ENCODE data around the gene CXCL1. TPM values are rescaled to one million over a fixed set of nuclear protein-coding genes. Genes with fewer than 3 reads are reported as not detected.

CXCL1 gene
- total RNA-seq, 1 experiment from 2014 or later = not detected

DNA sequence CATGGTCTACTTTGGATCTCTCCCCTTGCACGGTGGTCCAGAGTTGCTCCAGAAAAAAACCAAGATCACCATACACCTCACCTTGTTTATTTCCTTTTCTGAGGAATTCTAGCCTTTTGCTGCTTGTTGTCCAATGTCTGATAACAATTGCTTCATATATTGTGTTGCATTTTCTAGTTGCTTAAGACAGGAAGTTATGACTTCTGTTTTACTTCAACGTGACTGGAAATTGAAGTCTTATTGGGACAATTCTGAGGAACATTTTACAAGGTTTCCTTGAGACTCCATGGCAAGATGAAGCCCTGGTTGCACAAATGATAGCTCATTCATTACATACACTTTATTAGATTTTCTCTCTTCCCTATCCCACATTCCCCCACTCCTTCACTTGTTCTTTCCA is 5.2 kb downstream of the CXCL1 start:
- intact Hi-C loops (cut with micrococcal nuclease; ENCODE audit: unreplicated experiment) = no loop called here
- no peaks in the 10 kb centered on the region for H3K36me3 Mint-ChIP-seq (ENCODE audit: insufficient read depth, unreplicated experiment)
- no peaks in the 10 kb centered on the region for H3K36me3 ChIP-seq (ENCODE audit: control insufficient read depth, insufficient read depth, low read length)
- no peaks in the 10 kb centered on the region for H3K4me1 Mint-ChIP-seq (ENCODE audit: low read depth, unreplicated experiment)
- peaks cover 13% of the 10 kb centered on the region for H3K27me3 Mint-ChIP-seq (ENCODE audit: insufficient read depth, unreplicated experiment)
- TF ChIP-seq, protein P1, sequence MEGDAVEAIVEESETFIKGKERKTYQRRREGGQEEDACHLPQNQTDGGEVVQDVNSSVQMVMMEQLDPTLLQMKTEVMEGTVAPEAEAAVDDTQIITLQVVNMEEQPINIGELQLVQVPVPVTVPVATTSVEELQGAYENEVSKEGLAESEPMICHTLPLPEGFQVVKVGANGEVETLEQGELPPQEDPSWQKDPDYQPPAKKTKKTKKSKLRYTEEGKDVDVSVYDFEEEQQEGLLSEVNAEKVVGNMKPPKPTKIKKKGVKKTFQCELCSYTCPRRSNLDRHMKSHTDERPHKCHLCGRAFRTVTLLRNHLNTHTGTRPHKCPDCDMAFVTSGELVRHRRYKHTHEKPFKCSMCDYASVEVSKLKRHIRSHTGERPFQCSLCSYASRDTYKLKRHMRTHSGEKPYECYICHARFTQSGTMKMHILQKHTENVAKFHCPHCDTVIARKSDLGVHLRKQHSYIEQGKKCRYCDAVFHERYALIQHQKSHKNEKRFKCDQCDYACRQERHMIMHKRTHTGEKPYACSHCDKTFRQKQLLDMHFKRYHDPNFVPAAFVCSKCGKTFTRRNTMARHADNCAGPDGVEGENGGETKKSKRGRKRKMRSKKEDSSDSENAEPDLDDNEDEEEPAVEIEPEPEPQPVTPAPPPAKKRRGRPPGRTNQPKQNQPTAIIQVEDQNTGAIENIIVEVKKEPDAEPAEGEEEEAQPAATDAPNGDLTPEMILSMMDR (IDR thresholded peaks at IDR 0.05; ENCODE audit: insufficient read depth in 1 of 2, low read depth in 1 of 2, low read length in 1 of 2, severe bottlenecking in 1 of 2, unreplicated experiment in 1 of 2) = no peak
- H3K4me3 Mint-ChIP-seq (ENCODE audit: unreplicated experiment) = no peak overlapping the region
- CTCF ChIA-PET = no interaction called here
- no peak overlapping the region for H3K4me3 ChIP-seq (ENCODE audit: low read depth, low read length)
- no TSS peak for BruUV-seq (replicated peaks)
- no peaks in the 10 kb centered on the region for H3K4me1 ChIP-seq
- H3K27ac Mint-ChIP-seq (ENCODE audit: unreplicated experiment) = no peak overlapping the region
- H3K9me3 ChIP-seq = no peaks in the 10 kb centered on the region
- H3K27me3 ChIP-seq (replicated peaks; ENCODE audit: control insufficient read depth, insufficient read depth, low read length) = no peaks in the 10 kb centered on the region
- POLR2A ChIA-PET = no interaction called here
- no peak for DNase-seq
- no peaks in the 10 kb centered on the region for H3K9me3 Mint-ChIP-seq (ENCODE audit: unreplicated experiment)

DNA sequence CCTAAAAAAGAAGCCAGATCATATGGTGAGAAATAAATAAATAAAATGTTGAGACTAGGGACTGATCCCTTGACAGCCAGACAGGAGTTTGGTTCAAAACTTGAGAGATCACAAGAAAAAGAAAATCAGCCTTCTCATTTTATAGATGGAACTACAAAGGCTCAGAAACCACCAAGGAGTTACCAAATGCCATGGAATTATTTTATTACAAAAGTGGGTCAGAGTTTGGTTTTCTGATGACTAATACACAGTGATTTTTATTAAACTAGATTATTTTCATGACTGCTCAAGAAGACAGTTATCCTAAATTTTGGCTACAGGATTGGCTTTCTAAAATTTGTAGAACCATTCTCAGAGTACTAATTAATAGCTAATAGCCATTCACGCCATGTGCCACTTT is 6.2 kb downstream of the CXCL1 start:
- BruUV-seq (replicated peaks) = no TSS peak
- H3K36me3 Mint-ChIP-seq (ENCODE audit: insufficient read depth, unreplicated experiment) = no peaks in the 10 kb centered on the region
- ChIA-PET POLR2A (no interaction called here), CTCF (no interaction called here)
- no peak overlapping the region for H3K27ac Mint-ChIP-seq (ENCODE audit: unreplicated experiment)
- H3K4me1 ChIP-seq = no peaks in the 10 kb centered on the region
- TF ChIP-seq, protein P1 (IDR thresholded peaks at IDR 0.05; ENCODE audit: insufficient read depth in 1 of 2, low read depth in 1 of 2, low read length in 1 of 2, severe bottlenecking in 1 of 2, unreplicated experiment in 1 of 2) = no peak
- H3K4me1 Mint-ChIP-seq (ENCODE audit: low read depth, unreplicated experiment) = no peaks in the 10 kb centered on the region
- peaks cover 13% of the 10 kb centered on the region for H3K27me3 Mint-ChIP-seq (ENCODE audit: insufficient read depth, unreplicated experiment)
- DNase-seq = no peak
- intact Hi-C loops (cut with micrococcal nuclease; ENCODE audit: unreplicated experiment) = no loop called here
- H3K27me3 ChIP-seq (replicated peaks; ENCODE audit: control insufficient read depth, insufficient read depth, low read length) = no peaks in the 10 kb centered on the region
- H3K9me3 ChIP-seq = no peaks in the 10 kb centered on the region
- H3K4me3 ChIP-seq (ENCODE audit: low read depth, low read length) = no peak overlapping the region
- H3K36me3 ChIP-seq (ENCODE audit: control insufficient read depth, insufficient read depth, low read length) = no peaks in the 10 kb centered on the region
- no peak overlapping the region for H3K4me3 Mint-ChIP-seq (ENCODE audit: unreplicated experiment)
- H3K9me3 Mint-ChIP-seq (ENCODE audit: unreplicated experiment) = no peaks in the 10 kb centered on the region

DNA sequence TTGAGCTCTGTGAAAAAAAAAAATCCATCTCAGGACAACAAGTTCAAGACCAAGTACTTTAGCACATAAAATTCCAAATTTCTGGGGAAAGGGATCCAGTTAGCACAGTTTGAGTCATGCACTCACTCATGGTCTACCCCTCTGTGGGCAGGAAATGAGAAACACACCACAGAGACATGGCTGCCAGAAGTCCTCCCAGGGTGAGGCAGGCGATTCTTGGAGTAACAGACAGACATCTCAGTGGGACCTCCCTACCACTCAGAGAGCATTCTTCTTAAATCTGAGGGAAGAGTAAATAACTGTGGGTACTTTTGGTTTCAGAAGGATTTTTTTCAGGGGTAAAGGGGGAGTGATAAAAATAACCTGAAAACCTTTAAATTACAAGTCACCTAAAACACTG is 14.1 kb downstream of the CXCL1 start:
- CTCF ChIA-PET = no interaction called here

More for the DNA sequence above, 14.1 kb downstream of the CXCL1 start:
- Mint-ChIP-seq H3K4me3 (ENCODE audit: unreplicated experiment) (no peak overlapping the region), H3K27ac (ENCODE audit: unreplicated experiment) (no peak overlapping the region), H3K9me3 (ENCODE audit: unreplicated experiment) (no peaks in the 10 kb centered on the region), H3K36me3 (ENCODE audit: insufficient read depth, unreplicated experiment) (no peaks in the 10 kb centered on the region), H3K27me3 (ENCODE audit: insufficient read depth, unreplicated experiment) (peaks cover 6% of the 10 kb centered on the region), H3K4me1 (ENCODE audit: low read depth, unreplicated experiment) (no peaks in the 10 kb centered on the region)
- no peaks in the 10 kb centered on the region for H3K36me3 ChIP-seq (ENCODE audit: control insufficient read depth, insufficient read depth, low read length)
- H3K9me3 ChIP-seq = no peaks in the 10 kb centered on the region
- no TSS peak for BruUV-seq (replicated peaks)
- no peak overlapping the region for H3K4me3 ChIP-seq (ENCODE audit: low read depth, low read length)
- POLR2A ChIA-PET = no interaction called here
- DNase-seq = no peak
- no peaks in the 10 kb centered on the region for H3K27me3 ChIP-seq (replicated peaks; ENCODE audit: control insufficient read depth, insufficient read depth, low read length)
- intact Hi-C loops (cut with micrococcal nuclease; ENCODE audit: unreplicated experiment) = no loop called here
- TF ChIP-seq, protein P1 (IDR thresholded peaks at IDR 0.05; ENCODE audit: insufficient read depth in 1 of 2, low read depth in 1 of 2, low read length in 1 of 2, severe bottlenecking in 1 of 2, unreplicated experiment in 1 of 2) = no peak
- no peaks in the 10 kb centered on the region for H3K4me1 ChIP-seq

All from Caco-2 (cell line).